WERI-Rb-1 (cell line): ENCODE data around the gene DDHD1.
"Not testable (repeated sequence)": the region's sequence is repeated elsewhere in the genome, so short reads cannot be mapped to it uniquely, and the experiment has no call there.

ENCODE experiments used
- DNase-seq: peaks from one replicate; pipeline ENCODE4 v3.0.0-alpha.2; 2020
- H3K27ac ChIP-seq: fragments of 250-450 bp; sonication (Bioruptor Pico); 2 replicates; pipeline ENCODE4 v1.5.1; 2020; ENCODE audit warnings: mild to moderate bottlenecking, moderate library complexity
- H3K27me3 ChIP-seq: fragments of 250-450 bp; sonication (Bioruptor Pico); 2 replicates; pipeline ENCODE4 v1.5.1; 2021; ENCODE audit warnings: mild to moderate bottlenecking, low read depth, moderate library complexity; ENCODE audit not compliant: insufficient read depth, severe bottlenecking
- H3K36me3 ChIP-seq: fragments of 250-450 bp; sonication (Bioruptor Pico); 2 replicates; pipeline ENCODE4 v1.5.1; 2020; ENCODE audit warnings: mild to moderate bottlenecking, moderate library complexity
- H3K4me3 ChIP-seq: 2 replicates; pipeline ENCODE4 v1.5.1; 2011; ENCODE audit warnings: low read depth, mild to moderate bottlenecking, control low read depth, low read length
- H3K9me3 ChIP-seq: fragments of 250-450 bp; sonication (Bioruptor Pico); 2 replicates; pipeline ENCODE4 v1.5.1; 2021; ENCODE audit warnings: mild to moderate bottlenecking, moderate library complexity; ENCODE audit not compliant: severe bottlenecking
- CTCF ChIP-seq: IDR thresholded peaks from 2 replicates; pipeline ENCODE4 v1.5.1; 2011; ENCODE audit warnings: low read depth, mild to moderate bottlenecking, control low read depth, inconsistent platforms, low read length

DDHD1 gene

DNA sequence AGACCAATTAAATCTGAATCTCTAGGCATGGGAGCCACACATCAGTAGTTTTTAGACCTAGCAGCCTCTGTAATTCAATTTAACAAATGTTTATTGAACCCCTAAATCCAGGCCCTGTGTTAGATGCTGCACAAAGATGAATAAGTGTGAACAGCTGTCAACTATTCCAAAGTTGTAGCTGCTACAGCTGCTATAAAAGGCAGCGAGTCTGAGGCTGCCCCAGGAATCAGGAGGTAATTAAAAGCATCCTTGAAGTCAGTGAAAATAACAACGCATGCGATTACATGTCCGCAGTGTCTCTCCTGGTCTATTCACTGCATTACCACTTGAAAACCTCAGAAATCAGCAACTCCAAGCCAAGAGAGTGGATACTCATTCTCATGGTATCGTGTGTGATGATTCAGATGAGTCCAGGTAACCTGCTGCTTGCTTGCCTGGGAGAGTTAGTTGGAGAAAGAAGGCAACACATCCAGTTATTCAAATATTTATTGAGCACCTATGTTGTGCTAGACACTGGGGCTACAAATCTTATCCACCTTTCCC, 34.9 kb upstream of the DDHD1 start:
- Histone ChIP-seq H3K4me3 (no peak overlapping the region), H3K27me3 (no peaks in the 10 kb centered on the region), H3K36me3 (no peaks in the 10 kb centered on the region), H3K27ac (no peak overlapping the region), H3K9me3 (no peaks in the 10 kb centered on the region)
- DNase-seq: no peak
- no peak for TF ChIP-seq CTCF

GRCh38 chr14:53186532-53186931, 33.4 kb upstream of the DDHD1 start:
- Histone ChIP-seq H3K9me3 (no peaks in the 10 kb centered on the region), H3K36me3 (no peaks in the 10 kb centered on the region), H3K27ac (no peak overlapping the region), H3K27me3 (no peaks in the 10 kb centered on the region), H3K4me3 (no peak overlapping the region)
- no peak for TF ChIP-seq CTCF
- DNase-seq: no peak

DNA sequence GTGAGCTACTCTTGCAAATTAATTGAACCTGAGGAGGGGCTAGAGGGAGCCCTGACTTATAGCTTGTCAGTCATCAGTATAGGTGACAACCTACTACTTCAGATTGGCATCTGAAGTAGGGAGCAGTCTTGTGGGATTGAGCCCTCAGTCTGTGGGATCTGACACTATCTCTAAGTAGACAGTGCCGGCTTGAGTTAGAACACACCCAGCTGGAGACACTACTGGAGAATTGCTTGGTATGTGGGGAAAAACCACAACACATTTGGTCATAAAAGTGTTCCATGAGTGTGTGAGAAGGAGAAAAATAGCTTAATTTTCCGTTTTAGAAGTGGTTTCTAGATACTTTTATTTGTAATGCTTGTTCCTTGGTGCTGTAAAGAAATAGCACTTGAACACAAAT, 30.5 kb upstream of the DDHD1 start:
- Histone ChIP-seq H3K27me3 (no peaks in the 10 kb centered on the region), H3K36me3 (no peaks in the 10 kb centered on the region), H3K9me3 (no peaks in the 10 kb centered on the region), H3K27ac (no peak overlapping the region), H3K4me3 (no peak overlapping the region)
- DNase-seq: no peak
- no peak for TF ChIP-seq CTCF

DNA sequence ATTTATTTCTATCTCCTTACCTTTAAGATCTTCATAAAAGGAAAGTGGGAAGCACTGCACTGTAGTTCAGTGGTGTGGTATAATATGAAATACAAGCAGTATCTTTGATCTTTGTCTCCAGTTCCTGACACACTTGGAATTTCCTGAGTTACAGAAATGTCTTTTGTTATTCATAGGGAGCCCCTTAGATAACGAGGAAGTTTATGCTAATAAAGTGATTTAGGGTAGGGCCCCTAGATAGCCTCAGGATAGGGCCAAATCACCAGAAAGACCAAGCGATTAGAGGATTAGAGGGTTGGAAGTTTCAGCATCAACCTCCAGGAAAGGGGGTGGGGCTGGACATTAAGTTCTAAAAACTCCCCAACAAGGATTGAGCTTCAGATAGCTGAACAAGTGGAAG, 29.9 kb upstream of the DDHD1 start:
- no peak overlapping the region for H3K27ac ChIP-seq
- no peaks in the 10 kb centered on the region for H3K9me3 ChIP-seq
- H3K4me3 ChIP-seq: no peak overlapping the region
- TF ChIP-seq CTCF: no peak
- H3K27me3 ChIP-seq: no peaks in the 10 kb centered on the region
- no peaks in the 10 kb centered on the region for H3K36me3 ChIP-seq
- DNase-seq: no peak

DNA sequence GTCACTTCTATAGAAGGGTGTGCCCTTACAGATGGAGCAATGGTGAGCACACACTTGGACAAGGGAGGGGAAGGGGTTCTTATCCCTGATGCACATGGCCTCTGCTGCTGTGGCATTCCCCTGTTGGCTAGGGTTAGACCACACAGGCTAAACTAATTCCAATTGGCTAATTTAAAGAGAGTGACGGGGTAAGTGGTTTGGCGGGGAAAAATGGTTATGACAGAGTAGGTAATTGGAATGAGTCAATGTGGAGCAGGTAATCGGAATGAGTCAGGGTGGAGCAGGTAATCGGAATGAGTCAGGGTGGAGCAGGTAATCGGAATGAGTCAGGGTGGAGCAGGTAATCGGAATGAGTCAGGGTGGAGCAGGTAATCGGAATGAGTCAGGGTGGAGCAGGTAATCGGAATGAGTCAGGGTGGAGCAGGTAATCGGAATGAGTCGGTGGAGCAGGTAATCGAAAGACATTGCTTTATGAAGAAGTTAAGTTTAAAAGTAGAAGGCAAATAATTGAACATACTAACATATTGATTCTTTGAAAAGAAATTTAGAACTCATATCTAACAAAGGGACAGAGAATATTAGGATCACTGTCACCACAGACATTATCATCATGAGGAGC, 28.4 kb upstream of the DDHD1 start:
- DNase-seq, H3K4me3 ChIP-seq, H3K36me3 ChIP-seq: not testable (repeated sequence)

GRCh38 chr14:53180272-53181221, 27.4 kb upstream of the DDHD1 start:
- no peak overlapping the region for H3K27ac ChIP-seq
- TF ChIP-seq CTCF: peak; percentile 33; the same call in 1 of the 2 replicates
- H3K9me3 ChIP-seq: no peaks in the 10 kb centered on the region
- no peaks in the 10 kb centered on the region for H3K27me3 ChIP-seq
- no peak overlapping the region for H3K4me3 ChIP-seq
- no peaks in the 10 kb centered on the region for H3K36me3 ChIP-seq
- peak; percentile 27 for DNase-seq

More for the DNA sequence above, 28.4 kb upstream of the DDHD1 start:
- not testable (repeated sequence) for H3K9me3 ChIP-seq, H3K27me3 ChIP-seq, H3K27ac ChIP-seq

- H3K36me3 ChIP-seq, H3K27ac ChIP-seq, H3K9me3 ChIP-seq, DNase-seq, H3K4me3 ChIP-seq, H3K27me3 ChIP-seq: not testable (repeated sequence)
Observed at GRCh38 chr14:53179486-53180005, 26.4 kb upstream of the DDHD1 start.
